ENCODE results near the gene RPS15. TPM values are rescaled to one million over a fixed set of nuclear protein-coding genes. Genes with fewer than 3 reads are reported as not detected.
A peak's percentile ranks its signal among the peaks of the same experiment; 100 is the strongest.

RPS15 gene
- total RNA-seq, 1 experiment from 2014 or later: 1,442 TPM

- no peaks in the 10 kb centered on the region for H3K9me3 ChIP-seq (replicated peaks)
- H3K27ac ChIP-seq: no peak overlapping the region
- no peak for DNase-seq (ENCODE audit: low read depth in 1 of 2, low spot score in 2 of 2)
- no peak overlapping the region for H3K4me3 ChIP-seq
- H3K27me3 ChIP-seq (replicated peaks): peaks cover 8% of the 10 kb centered on the region
- peaks cover 30% of the 10 kb centered on the region for H3K4me1 ChIP-seq (replicated peaks)
- H3K36me3 ChIP-seq: peaks cover 58% of the 10 kb centered on the region
Observed at GRCh38 chr19:1441677-1442438, 3.7 kb downstream of the RPS15 start.

GRCh38 chr19:1445185-1445931 lies 7.2 kb downstream of the RPS15 start:
- Histone ChIP-seq H3K4me1 (replicated peaks) (peaks cover 18% of the 10 kb centered on the region), H3K27ac (no peak overlapping the region), H3K9me3 (replicated peaks) (no peaks in the 10 kb centered on the region; the same call in 1 of the 2 replicates), H3K27me3 (replicated peaks) (peaks cover 38% of the 10 kb centered on the region), H3K4me3 (peak overlapping the region; percentile 14), H3K36me3 (peaks cover 38% of the 10 kb centered on the region)
- DNase-seq (ENCODE audit: low read depth in 1 of 2, low spot score in 2 of 2): peak in 1 of 2 experiments; percentile 67

GRCh38 chr19:1445932-1446712 lies 7.9 kb downstream of the RPS15 start:
- H3K27me3 ChIP-seq (replicated peaks): peaks cover 45% of the 10 kb centered on the region
- H3K4me1 ChIP-seq (replicated peaks): peaks cover 18% of the 10 kb centered on the region
- H3K36me3 ChIP-seq: peaks cover 31% of the 10 kb centered on the region
- no peak for DNase-seq (ENCODE audit: low read depth in 1 of 2, low spot score in 2 of 2)
- no peaks in the 10 kb centered on the region; the same call in 1 of the 2 replicates for H3K9me3 ChIP-seq (replicated peaks)
- H3K4me3 ChIP-seq: 0 out of 2 replicates have a peak overlapping the region, but pooled peaks have one; percentile 5
- no peak overlapping the region for H3K27ac ChIP-seq

GRCh38 chr19:1446713-1447481 lies 8.7 kb downstream of the RPS15 start:
- H3K4me3 ChIP-seq: no peak overlapping the region

GRCh38 chr19:1447504-1447903 lies 9.3 kb downstream of the RPS15 start:
- Histone ChIP-seq H3K4me3 (no peak overlapping the region), H3K27me3 (replicated peaks) (peaks cover 59% of the 10 kb centered on the region), H3K36me3 (peaks cover 17% of the 10 kb centered on the region), H3K27ac (no peak overlapping the region), H3K9me3 (replicated peaks) (no peaks in the 10 kb centered on the region; the same call in 1 of the 2 replicates), H3K4me1 (replicated peaks) (peaks cover 18% of the 10 kb centered on the region)
- DNase-seq (ENCODE audit: low read depth in 1 of 2, low spot score in 2 of 2): no peak

More at GRCh38 chr19:1446713-1447481, 8.7 kb downstream of the RPS15 start:
- H3K36me3 ChIP-seq: peaks cover 23% of the 10 kb centered on the region
- DNase-seq (ENCODE audit: low read depth in 1 of 2, low spot score in 2 of 2): peak in 1 of 2 experiments; percentile 15
- no peak overlapping the region for H3K27ac ChIP-seq
- peaks cover 18% of the 10 kb centered on the region for H3K4me1 ChIP-seq (replicated peaks)
- no peaks in the 10 kb centered on the region; the same call in 1 of the 2 replicates for H3K9me3 ChIP-seq (replicated peaks)
- peaks cover 53% of the 10 kb centered on the region for H3K27me3 ChIP-seq (replicated peaks)

- DNase-seq (ENCODE audit: low read depth in 1 of 2, low spot score in 2 of 2): no peak
- no peak overlapping the region for H3K4me3 ChIP-seq
- peaks cover 18% of the 10 kb centered on the region for H3K4me1 ChIP-seq (replicated peaks)
- no peak overlapping the region for H3K27ac ChIP-seq
- no peaks in the 10 kb centered on the region; the same call in 1 of the 2 replicates for H3K9me3 ChIP-seq (replicated peaks)
- peaks cover 12% of the 10 kb centered on the region for H3K36me3 ChIP-seq
- H3K27me3 ChIP-seq (replicated peaks): peaks cover 64% of the 10 kb centered on the region
Observed at GRCh38 chr19:1447944-1448343, 9.7 kb downstream of the RPS15 start.

GRCh38 chr19:1449467-1450442 lies 11.6 kb downstream of the RPS15 start, which contains the start of gene APC2:
Gene APC2, plus strand, starts transcription at chr19:1450121. Its CDS starts 2,881 bp downstream, at chr19:1453002.
- no peak within 1 kb of the TSS for H3K27ac ChIP-seq
- no peaks in the 10 kb centered on the region; the same call in 1 of the 2 replicates for H3K9me3 ChIP-seq (replicated peaks)
- peaks cover 26% of the 10 kb centered on the region for H3K4me1 ChIP-seq (replicated peaks)
- H3K27me3 ChIP-seq (replicated peaks): peaks cover 82% of the 10 kb centered on the region
- peaks cover 3% of the 10 kb centered on the region for H3K36me3 ChIP-seq
- DNase-seq (ENCODE audit: low read depth in 1 of 2, low spot score in 2 of 2): peak in 1 of 2 experiments; percentile 16
- no peak within 1 kb of the TSS for H3K4me3 ChIP-seq

GRCh38 chr19:1450735-1451731 lies 12.8 kb downstream of the RPS15 start:
- Histone ChIP-seq H3K36me3 (no peaks in the 10 kb centered on the region; the same call in 1 of the 2 replicates), H3K4me3 (no peak overlapping the region), H3K27ac (no peak overlapping the region), H3K27me3 (replicated peaks) (peaks cover 93% of the 10 kb centered on the region), H3K4me1 (replicated peaks) (peaks cover 22% of the 10 kb centered on the region), H3K9me3 (replicated peaks) (no peaks in the 10 kb centered on the region; the same call in 1 of the 2 replicates)
- DNase-seq (ENCODE audit: low read depth in 1 of 2, low spot score in 2 of 2): no peak

- H3K9me3 ChIP-seq (replicated peaks): no peaks in the 10 kb centered on the region; the same call in 1 of the 2 replicates
- no peak overlapping the region for H3K4me3 ChIP-seq
- peaks cover 24% of the 10 kb centered on the region for H3K4me1 ChIP-seq (replicated peaks)
- no peaks in the 10 kb centered on the region; the same call in 1 of the 2 replicates for H3K36me3 ChIP-seq
- DNase-seq (ENCODE audit: low read depth in 1 of 2, low spot score in 2 of 2): no peak
- peaks cover 93% of the 10 kb centered on the region for H3K27me3 ChIP-seq (replicated peaks)
- no peak overlapping the region for H3K27ac ChIP-seq
Observed at GRCh38 chr19:1451916-1452801, 14.0 kb downstream of the RPS15 start.

GRCh38 chr19:1452802-1453524 lies 14.8 kb downstream of the RPS15 start:
- Histone ChIP-seq H3K36me3 (no peaks in the 10 kb centered on the region; the same call in 1 of the 2 replicates), H3K27me3 (replicated peaks) (peaks cover 91% of the 10 kb centered on the region), H3K4me3 (no peak overlapping the region), H3K9me3 (replicated peaks) (no peaks in the 10 kb centered on the region; the same call in 1 of the 2 replicates), H3K27ac (no peak overlapping the region), H3K4me1 (replicated peaks) (peaks cover 25% of the 10 kb centered on the region)
- no peak for DNase-seq (ENCODE audit: low read depth in 1 of 2, low spot score in 2 of 2)
